Hippocampal formation (tissue), 2 donors: ENCODE measurements around the gene PLOD2.
"Not testable (repeated sequence)": the region's sequence is repeated elsewhere in the genome, so short reads cannot be mapped to it uniquely, and the experiment has no call there.

ENCODE experiments used
- DNase-seq, 2 donors: peaks; one replicate each; lab custom pipeline; 2025; lab: John Stamatoyannopoulos, UW

PLOD2 gene

DNA sequence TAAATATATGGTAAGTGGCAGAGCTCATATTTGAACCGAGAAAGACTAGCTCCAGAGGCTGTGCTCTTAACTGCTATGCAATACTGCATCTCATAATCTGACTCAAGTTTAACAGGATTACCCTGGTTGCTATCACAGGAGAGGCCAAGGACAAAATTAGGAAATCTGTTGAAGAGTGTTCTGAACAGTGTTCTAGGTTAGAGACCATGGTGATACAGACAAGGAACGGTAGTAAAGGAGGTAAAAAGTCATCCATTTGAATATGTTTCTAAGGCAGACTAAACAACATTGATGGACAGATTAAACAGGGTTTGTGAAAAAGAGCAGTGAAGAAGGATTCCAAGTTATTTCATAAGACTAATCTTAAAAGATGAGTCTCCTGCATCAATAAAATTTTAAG, 22.1 kb downstream of the PLOD2 start:
- no peak for DNase-seq

DNA sequence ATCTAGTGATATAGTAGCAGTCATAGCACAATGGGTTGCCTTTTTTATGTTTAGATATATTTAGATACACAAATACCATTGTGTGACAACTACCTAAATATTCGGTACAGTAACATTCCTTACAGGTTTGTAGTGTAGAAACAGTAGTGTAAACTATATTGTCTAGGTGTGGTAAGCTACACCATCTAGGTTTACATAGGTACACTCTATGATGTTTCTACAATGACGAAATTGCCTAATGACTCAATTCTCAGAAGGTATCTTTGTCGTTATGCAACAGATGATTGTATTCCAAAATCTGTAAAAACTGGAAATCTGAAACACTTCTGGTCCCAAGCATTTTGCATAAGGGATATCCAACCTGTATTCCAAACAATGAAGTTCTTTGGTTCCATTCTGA, 24.3 kb downstream of the PLOD2 start:
- no peak for DNase-seq

GRCh38 chr3:146134348-146135117, 26.5 kb downstream of the PLOD2 start:
- DNase-seq, result no peak

GRCh38 chr3:146133441-146133840, 27.5 kb downstream of the PLOD2 start:
- no peak for DNase-seq

GRCh38 chr3:146131616-146132410, 29.2 kb downstream of the PLOD2 start:
- DNase-seq, result no peak

- no peak for DNase-seq
Observed at GRCh38 chr3:146130881-146131371, 30.1 kb downstream of the PLOD2 start.

GRCh38 chr3:146129750-146130149, 31.2 kb downstream of the PLOD2 start:
- no peak for DNase-seq

DNA sequence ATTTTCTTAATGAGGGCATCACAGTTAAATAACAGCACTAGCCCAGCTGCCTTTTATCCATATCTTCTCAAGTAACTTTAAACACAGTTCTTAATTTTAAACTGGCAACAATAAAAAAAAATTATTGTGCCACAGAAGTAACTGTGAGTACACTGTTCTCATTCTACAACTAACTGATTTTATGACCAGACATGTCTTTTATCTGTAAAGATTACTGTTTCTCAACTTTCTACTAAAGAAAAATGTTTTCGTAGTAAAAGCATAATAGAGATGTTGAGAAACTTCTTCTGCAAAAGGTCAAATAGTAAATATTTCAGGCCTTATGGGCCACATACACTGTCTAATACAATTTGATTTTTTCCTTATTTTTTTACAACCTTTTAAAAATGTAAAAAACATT, 32.0 kb downstream of the PLOD2 start:
- DNase-seq, result no peak

DNA sequence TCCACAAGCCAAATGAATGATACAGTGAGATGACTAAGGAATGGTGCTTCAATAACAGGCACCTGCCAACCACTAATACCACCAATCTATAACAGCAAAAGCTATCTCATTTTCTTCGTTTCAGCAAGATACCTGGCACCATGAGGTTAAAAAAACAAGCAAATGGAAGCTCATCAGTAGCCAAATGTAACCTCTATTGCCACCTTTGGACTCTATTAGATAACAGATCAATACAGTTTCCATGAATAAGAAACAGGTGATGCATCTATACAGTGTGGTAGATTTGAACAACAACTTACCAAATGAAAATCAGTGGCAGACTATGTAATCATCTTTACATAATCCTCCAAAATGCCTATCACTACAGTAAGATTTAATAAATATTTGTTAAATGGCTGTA, 32.8 kb downstream of the PLOD2 start:
- DNase-seq, result no peak

GRCh38 chr3:146125951-146126350, 35.0 kb downstream of the PLOD2 start:
- DNase-seq, result no peak

DNA sequence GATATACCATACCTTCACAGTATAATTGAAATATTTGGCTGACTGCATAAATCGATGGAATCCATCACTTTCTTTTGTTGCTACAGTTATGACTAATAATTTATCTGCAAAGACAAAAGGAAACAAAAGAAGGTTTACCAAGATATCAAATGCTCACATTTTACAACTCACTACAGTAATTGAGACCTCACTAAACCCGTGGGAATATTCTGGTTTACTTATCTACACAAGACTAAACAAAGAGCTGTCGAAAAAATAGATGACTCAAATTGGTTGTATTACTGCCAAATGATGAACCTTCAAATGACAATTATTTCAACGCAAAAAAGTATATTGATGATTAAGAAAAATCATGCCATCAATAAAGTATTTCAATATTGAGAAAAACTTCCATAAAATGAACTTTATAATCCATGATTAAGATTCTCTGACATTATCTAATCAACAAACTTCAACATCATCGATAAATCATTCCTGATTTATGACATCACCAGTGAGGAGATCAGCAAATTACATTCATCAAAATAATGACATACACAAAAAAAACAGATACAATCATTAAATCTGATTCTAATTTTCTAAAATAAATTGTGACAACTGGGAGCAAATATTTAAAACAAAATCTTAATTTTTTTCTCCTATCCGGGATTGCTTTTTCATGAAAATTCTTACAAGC, 36.7 kb downstream of the PLOD2 start:
- DNase-seq, result no peak

GRCh38 chr3:146117406-146118285, 43.3 kb downstream of the PLOD2 start:
- no peak for DNase-seq

GRCh38 chr3:146115619-146116018, 45.4 kb downstream of the PLOD2 start:
- DNase-seq, result no peak

DNA sequence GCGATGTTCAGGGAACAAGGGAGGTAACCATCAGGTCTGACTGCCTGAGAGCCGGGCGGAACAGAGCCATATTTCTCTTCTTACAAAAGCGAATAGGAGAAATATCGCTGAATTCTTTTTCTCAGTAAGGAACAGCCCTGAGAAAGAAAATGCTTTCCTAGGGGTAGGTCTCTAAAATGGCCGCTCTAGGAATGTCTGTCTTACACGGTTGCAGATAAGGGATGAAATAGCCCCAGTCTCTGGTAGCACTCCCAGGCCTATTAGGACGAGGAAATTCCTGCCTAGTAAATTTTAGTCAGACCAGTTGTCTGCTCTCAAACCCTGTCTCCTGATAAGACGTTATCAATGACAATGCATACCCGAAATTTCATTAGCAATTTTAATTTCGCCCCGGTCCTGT, 47.2 kb downstream of the PLOD2 start:
- not testable (repeated sequence) for DNase-seq

DNA sequence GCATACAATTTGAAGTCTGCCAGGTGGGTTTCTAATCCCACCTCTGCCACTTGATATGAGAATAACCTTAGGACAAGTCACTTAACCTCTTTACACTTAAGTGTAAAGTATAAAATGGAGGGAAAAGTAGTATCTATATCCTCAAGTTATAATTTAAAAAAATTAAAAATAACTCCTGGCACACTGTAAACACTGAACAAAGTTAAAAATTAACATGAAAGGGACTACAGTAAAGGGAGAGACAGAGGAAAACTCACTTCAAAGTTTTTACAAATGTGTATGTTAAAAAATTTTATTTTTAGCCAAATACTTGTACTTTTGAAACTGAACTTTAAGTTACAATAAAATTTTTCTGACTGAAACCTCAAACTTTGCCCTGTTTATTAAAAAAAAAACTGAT, 49.6 kb downstream of the PLOD2 start:
- DNase-seq, result no peak

- no peak for DNase-seq
Observed at GRCh38 chr3:146110161-146110560, 50.8 kb downstream of the PLOD2 start.

DNA sequence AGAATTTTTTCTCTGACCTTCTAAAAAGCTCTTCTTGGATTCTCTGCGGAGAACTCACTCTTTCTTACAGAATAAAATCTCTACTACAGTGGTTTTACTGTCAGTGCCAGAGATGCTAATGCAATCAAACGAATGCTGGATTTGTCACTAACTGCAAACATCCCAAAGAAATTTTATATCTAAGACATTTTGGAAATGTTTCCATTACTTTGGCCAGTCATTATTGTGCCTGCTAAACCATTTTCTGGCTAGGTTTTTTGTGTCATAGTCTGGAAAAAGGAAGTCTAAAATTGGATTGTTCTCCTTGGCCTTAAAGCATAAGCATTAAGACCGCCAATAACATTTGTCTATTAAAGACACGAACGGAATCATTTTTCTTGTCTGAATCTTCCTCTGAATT, 54.0 kb downstream of the PLOD2 start:
- no peak for DNase-seq

GRCh38 chr3:146104068-146104467, 56.9 kb downstream of the PLOD2 start:
- DNase-seq, result no peak

DNA sequence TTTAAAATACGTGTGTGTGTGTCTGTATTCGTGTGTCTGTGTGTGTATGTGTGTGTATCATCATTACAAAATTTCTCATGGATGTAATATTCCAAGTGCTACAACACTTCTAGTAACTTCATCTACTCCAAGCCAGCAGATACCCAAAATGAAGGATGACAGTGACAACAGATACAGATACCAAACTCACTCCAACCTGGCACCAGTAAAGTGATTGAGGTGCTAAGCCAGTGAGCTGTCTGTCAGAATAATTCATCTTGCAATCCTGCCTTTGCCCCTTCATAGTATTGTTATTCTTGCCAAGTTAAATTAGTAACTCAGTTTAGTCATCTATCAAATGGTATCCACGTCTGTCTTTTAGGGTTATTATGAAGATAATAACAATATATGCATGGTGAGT, 58.1 kb downstream of the PLOD2 start:
- no peak for DNase-seq

- no peak for DNase-seq
Observed at GRCh38 chr3:146101538-146101937, 59.4 kb downstream of the PLOD2 start.

GRCh38 chr3:146100825-146101444, 60.0 kb downstream of the PLOD2 start:
- DNase-seq, result no peak
